Tibial nerve (tissue), 4 donors: ENCODE results near the gene PNPLA6. TPM values are rescaled to one million over a fixed set of nuclear protein-coding genes. Genes with fewer than 3 reads are reported as not detected.

Source experiments
- DNase-seq, 2 donors: peaks; one replicate each; pipeline ENCODE4 v3.0.0-alpha.2; 2019; ENCODE audit warnings: low spot score in 2 of 2
- H3K27ac ChIP-seq, 4 donors: fragments of 200-600 bp; sonication (generic) in 3 of 4; one replicate each; pipeline ENCODE4 v1.5.1; 2017 to 2019; ENCODE audit warnings: mild to moderate bottlenecking in 1 of 4
- H3K27me3 ChIP-seq, 2 donors: fragments of 200-600 bp; sonication (generic) in 1 of 2; one replicate each; pipeline versions ENCODE4 v1.5.1 to v1.6.0; 2017 to 2019
- H3K36me3 ChIP-seq, 3 donors: fragments of 200-600 bp; sonication (generic); one replicate each; pipeline ENCODE4 v1.5.1; 2018 to 2019
- H3K4me1 ChIP-seq, 4 donors: fragments of 200-600 bp; sonication (generic) in 3 of 4; one replicate each; pipeline ENCODE4 v1.5.1; 2017 to 2019
- H3K4me3 ChIP-seq, 4 donors: fragments of 200-600 bp; sonication (generic) in 3 of 4; one replicate each; pipeline ENCODE4 v1.5.1; 2017 to 2019; ENCODE audit warnings: mild to moderate bottlenecking in 1 of 4, moderate library complexity in 1 of 4
- H3K9me3 ChIP-seq, 4 donors: fragments of 200-600 bp; sonication (generic) in 3 of 4; one replicate each; pipeline ENCODE4 v1.5.1; 2017 to 2019
- CTCF ChIP-seq, 5 experiments: fragments of 200-600 bp in 3 of 5; fragments of 450-650 bp in 2 of 5; sonication (generic) in 3 of 5; IDR thresholded peaks; one replicate each; pipeline ENCODE4 v1.5.1; 2016 to 2019; ENCODE audit warnings: antibody characterized with exemption in 5 of 5, mild to moderate bottlenecking in 3 of 5, moderate library complexity in 2 of 5
- EP300 ChIP-seq, 2 donors: sonication (generic); formaldehyde crosslinking; IDR thresholded peaks; one replicate each; pipeline ENCODE4 v1.6.1; 2017; ENCODE audit warnings: antibody characterized with exemption in 2 of 2, mild to moderate bottlenecking in 1 of 2
- POLR2A ChIP-seq, 2 donors: fragments of 450-650 bp; IDR thresholded peaks; one replicate each; pipeline ENCODE4 v1.6.1; 2017; ENCODE audit warnings: antibody characterized with exemption in 2 of 2, mild to moderate bottlenecking in 2 of 2, moderate library complexity in 2 of 2
- WGBS, 2 donors: methylation state at CpG; one replicate each; pipeline ENCODE4 v1.1.5; 2018; 5-methylcytosine and 5-hydroxymethylcytosine counted together
- total RNA-seq, 4 donors: library from RNA; depleted of rRNA; stranded (reverse); fragments of >200 nt; gene quantifications; one replicate each; pipeline ENCODE4 v1.1.0, GENCODE V29; 2016

The PNPLA6 gene
- total RNA-seq, 4 donors from 2014 or later, result 66.3 to 138 (median 68.3) TPM

GRCh38 chr19:7513809-7514642 lies 21.5 kb upstream of the PNPLA6 start:
- TF ChIP-seq CTCF (IDR thresholded peaks at IDR 0.05), result no peak
- no peak for TF ChIP-seq POLR2A (IDR thresholded peaks at IDR 0.05)
- no peak for TF ChIP-seq EP300 (IDR thresholded peaks at IDR 0.05)
- Histone ChIP-seq H3K36me3 (peaks cover 0 to 6% (median 0%) of the 10 kb centered on the region in 3 donors), H3K4me3 (no peak overlapping the region), H3K27me3 (no peaks in the 10 kb centered on the region), H3K9me3 (no peaks in the 10 kb centered on the region), H3K27ac (peak overlapping the region in 1 of 4 donors; percentile 57), H3K4me1 (peaks cover 0 to 27% (median 15%) of the 10 kb centered on the region in 4 donors)
- 80 to 86% methylated on average over 5 of the region's 5 CpGs for WGBS, 2 donors
- no peak for DNase-seq

- peak overlapping the region; percentile 39 to 92 (median 54) for H3K4me3 ChIP-seq
- WGBS, 2 donors, result 74 to 75% methylated on average over 13 of the region's 13 CpGs
These were observed 20.3 kb upstream of the PNPLA6 start for GRCh38 chr19:7515110-7515644.

GRCh38 chr19:7515645-7516151 lies 19.8 kb upstream of the PNPLA6 start, which contains the start of gene ZNF358:
Gene ZNF358, plus strand, starts transcription at chr19:7516103. Its CDS starts 3,140 bp downstream, at chr19:7519243.
- peak within 1 kb of the TSS; percentile 39 to 91 (median 85) for H3K27ac ChIP-seq
- WGBS, 2 donors, result 1 to 2% methylated on average over 17 to 32 of the region's 33 CpGs
- H3K9me3 ChIP-seq, result no peaks in the 10 kb centered on the region
- peaks cover 0 to 23% (median 0%) of the 10 kb centered on the region in 3 donors for H3K36me3 ChIP-seq
- peak within 1 kb of the TSS; percentile 55 to 92 (median 60) for H3K4me3 ChIP-seq
- peak; percentile 36 to 43 for DNase-seq
- peaks cover 0 to 27% (median 15%) of the 10 kb centered on the region in 4 donors for H3K4me1 ChIP-seq
- TF ChIP-seq EP300 (IDR thresholded peaks at IDR 0.05) (no peak), POLR2A (IDR thresholded peaks at IDR 0.05) (no peak), CTCF (IDR thresholded peaks at IDR 0.05) (no peak)
- no peaks in the 10 kb centered on the region for H3K27me3 ChIP-seq

More at GRCh38 chr19:7515110-7515644, 20.3 kb upstream of the PNPLA6 start:
- Histone ChIP-seq H3K9me3 (no peaks in the 10 kb centered on the region), H3K27ac (peak overlapping the region in 3 of 4 donors; percentile 77 to 91 (median 84)), H3K36me3 (peaks cover 0 to 18% (median 0%) of the 10 kb centered on the region in 3 donors), H3K4me1 (peaks cover 0 to 27% (median 15%) of the 10 kb centered on the region in 4 donors), H3K27me3 (no peaks in the 10 kb centered on the region)
- DNase-seq, result no peak
- TF ChIP-seq EP300 (IDR thresholded peaks at IDR 0.05), result no peak
- TF ChIP-seq CTCF (IDR thresholded peaks at IDR 0.05), result no peak
- TF ChIP-seq POLR2A (IDR thresholded peaks at IDR 0.05), result no peak

- 1% methylated on average over 19 of the region's 28 CpGs for WGBS, 2 donors
- no peak for TF ChIP-seq POLR2A (IDR thresholded peaks at IDR 0.05)
- TF ChIP-seq CTCF (IDR thresholded peaks at IDR 0.05), result no peak
- no peak for TF ChIP-seq EP300 (IDR thresholded peaks at IDR 0.05)
- peak overlapping the region; percentile 55 to 92 (median 60) for H3K4me3 ChIP-seq
- H3K36me3 ChIP-seq, result peaks cover 0 to 29% (median 0%) of the 10 kb centered on the region in 3 donors
- peak overlapping the region; percentile 39 to 91 (median 85) for H3K27ac ChIP-seq
- no peak for DNase-seq
- H3K9me3 ChIP-seq, result no peaks in the 10 kb centered on the region
- H3K4me1 ChIP-seq, result peaks cover 0 to 28% (median 15%) of the 10 kb centered on the region in 4 donors
- no peaks in the 10 kb centered on the region for H3K27me3 ChIP-seq
These were observed 19.2 kb upstream of the PNPLA6 start for GRCh38 chr19:7516333-7516732.
